GM19193 (cell line): ENCODE measurements around the gene FTSJ3.
A peak's percentile ranks its signal among the peaks of the same experiment; 100 is the strongest.

Experiments
- POLR2A ChIP-seq: IDR thresholded peaks from 4 replicates; pipeline ENCODE4 v1.6.1; 2011; ENCODE audit not compliant: insufficient read depth, insufficient read length; ENCODE audit errors: extremely low read depth

FTSJ3 gene

DNA sequence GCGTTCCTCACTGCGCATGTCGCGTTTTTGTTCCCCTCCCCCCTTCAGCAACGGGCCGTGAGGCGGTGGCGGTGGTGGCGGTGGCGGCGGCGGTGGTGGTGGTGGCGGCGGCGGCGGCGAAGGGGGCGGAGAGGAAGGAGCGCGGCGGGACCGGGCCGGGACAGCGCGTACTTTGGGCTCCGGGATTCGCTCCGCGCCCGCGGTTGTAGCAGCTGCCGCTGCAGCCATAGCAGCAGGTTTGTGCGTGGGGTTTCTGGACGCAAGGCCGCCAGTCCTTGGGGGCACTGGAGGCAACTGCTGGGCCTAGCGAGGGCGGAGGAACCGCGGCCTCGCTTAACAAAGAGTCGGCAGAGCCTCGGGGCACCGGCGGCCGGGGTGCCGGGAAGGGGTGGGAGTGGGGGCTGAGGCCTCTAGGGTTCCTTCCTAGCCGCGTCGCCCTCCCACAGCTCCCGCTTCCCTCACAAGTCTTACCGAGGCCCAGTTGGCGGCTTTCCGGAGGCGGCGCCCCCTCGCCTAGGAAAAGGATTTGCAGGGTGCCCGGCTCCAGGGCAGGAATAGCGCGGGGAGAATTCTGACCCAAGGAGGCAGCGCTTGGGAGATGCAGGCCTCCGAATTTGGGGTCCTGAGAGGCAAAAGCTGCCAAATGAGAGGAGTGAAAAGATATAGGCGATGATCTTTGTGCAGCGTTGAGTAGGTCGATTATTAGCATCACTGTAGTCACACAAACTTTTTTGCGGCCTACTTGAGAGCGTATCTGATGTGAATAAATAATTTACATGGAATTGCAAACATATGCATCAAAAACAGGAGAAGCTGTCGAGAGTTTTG, 53.1 kb downstream of the FTSJ3 start, which contains the start of gene DDX42:
TSS of gene DDX42 (plus strand) at position 30 of the 828 bp plus-strand sequence. CDS start 12,880 bp downstream, outside the sequence.
- TF ChIP-seq POLR2A: no peak

DNA sequence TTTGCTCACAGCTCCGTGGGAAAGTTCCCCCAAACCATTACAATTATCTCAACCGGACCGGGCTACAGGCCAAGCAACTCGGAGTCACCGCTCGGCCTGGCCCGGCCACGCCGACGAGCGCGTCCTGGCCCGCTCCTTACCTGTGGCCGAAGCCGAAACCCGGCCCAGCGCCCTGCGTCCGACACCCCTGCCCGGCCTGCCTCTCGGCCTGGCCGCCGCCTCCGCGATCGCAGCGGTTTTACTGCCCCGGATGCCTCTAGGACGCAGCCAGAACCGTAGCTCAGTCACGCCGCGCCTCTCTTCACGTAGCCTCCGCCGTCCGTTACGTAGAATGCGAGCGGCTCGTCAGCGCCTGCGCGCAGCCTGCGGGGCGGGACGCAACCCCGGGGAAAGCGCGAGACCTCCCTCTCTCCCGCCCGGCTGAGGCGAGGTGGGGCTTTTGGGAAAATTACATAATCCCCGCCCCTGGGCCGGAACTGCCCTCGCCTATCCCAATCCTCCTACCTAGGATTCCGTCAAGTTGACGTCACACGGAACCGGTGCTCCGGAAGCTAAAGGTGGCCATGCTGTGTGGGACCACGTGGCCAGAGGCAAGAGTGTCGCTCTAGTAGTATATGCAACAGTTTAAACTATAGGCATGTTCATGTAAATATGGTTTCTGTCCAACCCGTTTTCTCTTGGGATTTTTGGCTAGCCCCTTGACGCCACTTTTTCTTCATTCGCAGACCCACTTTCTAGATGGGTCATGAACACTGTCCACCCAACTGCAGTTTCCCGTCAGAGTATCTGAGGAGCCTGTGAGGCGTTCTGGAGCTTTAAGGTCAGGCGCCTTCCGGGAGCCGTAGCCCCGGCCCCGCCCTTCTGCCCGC, 54.0 kb downstream of the FTSJ3 start, which contains the start of gene CCDC47:
TSS of gene CCDC47 (minus strand) at position 326 of the 869 bp plus-strand sequence. CDS start 7,422 bp downstream, outside the sequence.
- peak; percentile 93 for TF ChIP-seq POLR2A

DNA sequence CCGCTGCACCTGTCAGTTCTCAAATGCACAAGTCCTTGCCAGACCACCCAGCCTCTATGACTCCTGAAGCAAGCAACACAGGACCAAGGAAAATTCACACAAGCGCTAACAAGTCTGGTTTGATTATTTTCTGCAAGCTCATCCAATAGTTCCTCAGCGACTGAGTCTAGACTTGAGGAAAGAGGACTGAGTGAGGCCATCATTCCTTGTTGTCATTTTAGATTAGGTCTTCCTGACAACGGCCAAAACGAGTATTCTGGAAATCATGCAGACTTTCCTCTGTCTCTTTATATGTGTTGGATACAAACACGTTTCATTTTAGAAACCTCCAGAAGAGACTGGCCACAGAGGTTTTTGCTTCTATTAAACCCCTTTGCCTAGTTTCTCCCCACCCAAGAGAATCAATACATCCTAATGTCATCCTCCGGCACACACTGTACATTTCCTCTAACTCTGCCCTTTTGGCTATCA, 54.6 kb downstream of the FTSJ3 start:
- TF ChIP-seq POLR2A: no peak
